K562 (cell line): ENCODE results near the gene GBF1. TPM values are rescaled to one million over a fixed set of nuclear protein-coding genes. Genes with fewer than 3 reads are reported as not detected.

Source experiments
- ATAC-seq: fragments of 200-7000 bp; cut with Tn5 transposase; 3 replicates; pipeline ENCODE4 v1.9.1; 2020; ENCODE audit warnings: moderate library complexity
- BruUV-seq: library from RNA; stranded (reverse); fragments of 400-500 nt; replicated peaks from 2 replicates; lab custom pipeline; 2021; lab: Mats Ljungman, UMichigan
- CTCF ChIA-PET: fragments of 300-600 bp; formaldehyde crosslinking; extraction: SDS; loops from one replicate; lab custom pipeline; 2021; ENCODE audit warnings: low intra/inter-chr PET ratio; lab: Yijun Ruan, JAX
- POLR2A ChIA-PET: fragments of 300-600, 350-650 bp; sonication (Branson Sonifier 250); formaldehyde crosslinking; extraction: SDS; loops from one replicate; lab custom pipeline; 2021; ENCODE audit warnings: antibody characterized with exemption, inconsistent platforms; lab: Yijun Ruan, JAX
- DNase-seq, 4 experiments: peaks; one replicate each; pipeline versions ENCODE4 v3.0.0 to v3.0.0-alpha.2; 2011 to 2018; ENCODE audit warnings: low spot score in 3 of 4, mixed read lengths in 3 of 4; ENCODE audit errors: extremely low read depth in 1 of 4
- FAIRE-seq: peaks from 2 replicates; lab custom pipeline; 2011; peaks lifted over from hg19 to GRCh38; lab: Jason Lieb, UNC
- H2AFZ ChIP-seq: 2 replicates; pipeline ENCODE4 v1.6.0; 2011; ENCODE audit warnings: low read depth, low read length, control low read depth, inconsistent platforms
- H3K27ac ChIP-seq: fragments of 200-600 bp; 3 replicates; pipeline ENCODE4 v1.8.0; 2011; ENCODE audit warnings: low read depth, mild to moderate bottlenecking, control low read depth, inconsistent platforms, low read length, moderate library complexity, mixed read lengths; ENCODE audit errors: extremely low read depth
- H3K27me3 ChIP-seq, 2 experiments: fragments of 300-600 bp in 1 of 2; 2 replicates in 1 of 2; 3 replicates in 1 of 2; pipeline versions ENCODE4 v1.6.0 to v1.8.0; 2011; ENCODE audit warnings: inconsistent platforms in 2 of 2, low read length in 2 of 2, mild to moderate bottlenecking in 1 of 2, mixed read lengths in 1 of 2, moderate library complexity in 1 of 2; ENCODE audit not compliant: control insufficient read depth in 2 of 2, insufficient read depth in 2 of 2
- H3K36me3 ChIP-seq: fragments of 300-600 bp; 3 replicates; pipeline ENCODE4 v1.8.0; 2011; ENCODE audit warnings: mild to moderate bottlenecking, low read length, inconsistent platforms; ENCODE audit not compliant: control insufficient read depth, insufficient read depth
- H3K4me1 ChIP-seq, 2 experiments: fragments of 200-600 bp in 1 of 2; replicated peaks in 1 of 2; 2 replicates in 1 of 2; 3 replicates in 1 of 2; pipeline versions ENCODE4 v1.5.1 to v1.8.0; 2011; ENCODE audit warnings: inconsistent platforms in 2 of 2, low read length in 2 of 2, mild to moderate bottlenecking in 1 of 2, mixed read lengths in 1 of 2, moderate library complexity in 1 of 2; ENCODE audit not compliant: control insufficient read depth in 2 of 2, insufficient read depth in 2 of 2
- H3K4me2 ChIP-seq: 2 replicates; pipeline ENCODE4 v1.6.1; 2011; ENCODE audit warnings: low read length, control low read depth, inconsistent platforms, mixed read lengths; ENCODE audit not compliant: insufficient read depth
- H3K4me3 ChIP-seq: fragments of 200-600 bp; sonication (generic), shearing (Covaris generic); 2 replicates; pipeline ENCODE4 v1.5.1; 2016; ENCODE audit warnings: control low read depth, inconsistent platforms
- H3K79me2 ChIP-seq: fragments of 200-600 bp; 3 replicates; pipeline ENCODE4 v1.8.0; 2011; ENCODE audit warnings: low read length, inconsistent platforms; ENCODE audit not compliant: control insufficient read depth, insufficient read depth
- H3K9ac ChIP-seq, 2 experiments: 2 replicates each; pipeline versions ENCODE4 v1.6.0 to v1.6.1; 2011; ENCODE audit warnings: low read depth in 2 of 2, low read length in 2 of 2, control low read depth in 1 of 2, inconsistent platforms in 1 of 2, mild to moderate bottlenecking in 1 of 2, mixed read lengths in 1 of 2; ENCODE audit not compliant: insufficient read depth in 1 of 2
- H3K9me1 ChIP-seq: one replicate; pipeline ENCODE4 v1.6.0; 2011; ENCODE audit warnings: inconsistent platforms, mild to moderate bottlenecking, low read length, moderate library complexity; ENCODE audit not compliant: control insufficient read depth, insufficient read depth
- H3K9me3 ChIP-seq: replicated peaks from 2 replicates; pipeline ENCODE4 v1.5.1; 2011; ENCODE audit warnings: low read depth, low read length, inconsistent platforms; ENCODE audit not compliant: control insufficient read depth, insufficient read depth
- H4K20me1 ChIP-seq: replicated peaks from 2 replicates; pipeline ENCODE4 v1.6.1; 2011; ENCODE audit warnings: low read length, inconsistent platforms, mixed read lengths; ENCODE audit not compliant: control insufficient read depth, insufficient read depth
- CHD7 ChIP-seq: fragments of 200-600 bp; sonication (generic); IDR thresholded peaks from one replicate; pipeline ENCODE4 v1.6.1; 2012; ENCODE audit warnings: mild to moderate bottlenecking, low read depth, low read length, inconsistent platforms
- FOS ChIP-seq: IDR thresholded peaks from 3 replicates; pipeline ENCODE4 v1.6.1; 2011; ENCODE audit not compliant: insufficient read length; ENCODE audit errors: extremely low read depth
- JUNB ChIP-seq: fragments of 450-650 bp; formaldehyde crosslinking; conservative IDR thresholded peaks from 2 replicates; pipeline ENCODE4 v1.4.0; 2020; ENCODE audit warnings: mild to moderate bottlenecking
- MAX ChIP-seq: sonication (generic); formaldehyde crosslinking; IDR thresholded peaks from 2 replicates; pipeline ENCODE4 v1.9.0; 2022; ENCODE audit warnings: mild to moderate bottlenecking, missing genetic modification reagents
- TBP ChIP-seq: optimal IDR thresholded peaks from 2 replicates; pipeline ENCODE3; 2011; ENCODE audit warnings: low read depth, low read length, improper control_type of control experiment
- WGBS: fragments of 100-300 bp; shearing (Covaris generic); methylation state at CpG from one replicate; pipeline ENCODE4 v1.1.6; 2016; ENCODE audit warnings: low coverage, mixed read lengths; ENCODE audit not compliant: insufficient coverage; ENCODE audit errors: missing lambda C conversion rate; 5-methylcytosine and 5-hydroxymethylcytosine counted together
- in situ Hi-C: fragments of 300-500 bp; cut with MboI; formaldehyde crosslinking; loops from 4 replicates; pipeline ENCODE4 v1.15.0; 2018; ENCODE audit warnings: inconsistent platforms, mixed read lengths
- intact Hi-C: fragments of 100-400 bp; cut with micrococcal nuclease; formaldehyde crosslinking; loops from 2 replicates; pipeline ENCODE4 v1.14.2; 2022
- polyA plus RNA-seq, 8 experiments: library from polyadenylated mRNA; depleted of rRNA in 4 of 8; stranded (reverse) in 5 of 8; unstranded in 3 of 8; fragments of >200 nt; fragmentation: Nextera tagmentation in 2 of 8; fragmentation: Illumina TruSeq in 1 of 8; extraction: Ambion mirVana in 2 of 8; extraction: Trizol in 1 of 8; gene quantifications; 2 replicates each; pipeline versions ENCODE4 v1.2.1 to v1.2.3, GENCODE V29; 2011 to 2014; ENCODE audit warnings: inconsistent platforms in 1 of 8, missing spikeins in 1 of 8
- total RNA-seq, 7 experiments: library from RNA; depleted of rRNA in 6 of 7; stranded (reverse); fragments of >200 nt in 6 of 7; fragmentation: Illumina TruSeq in 2 of 7; extraction: Trizol in 2 of 7; gene quantifications; 2 replicates each; pipeline versions ENCODE4 v1.2.1 to v1.2.3, GENCODE V29; 2011 to 2021; ENCODE audit warnings: low replicate concordance in 1 of 7

Gene GBF1
- total and polyA plus RNA-seq, 9 of the 15 experiments (the other 6 are each of a cell fraction or from before 2014, with no cell fraction given): 0.69 to 28.0 (median 10.3) TPM

- no peak overlapping the region for H3K9ac ChIP-seq
- H3K9me1 ChIP-seq: no peaks in the 10 kb centered on the region
- ChIA-PET CTCF (no interaction called here), POLR2A (interaction anchor here (0.6 to 1.9 kb wide), 3 partner anchors 11 to 246 kb away, joined by 3 to 7 read pairs (median 4); no protein-coding TSS in a partner anchor)
- H3K9me3 ChIP-seq: no peaks in the 10 kb centered on the region
- BruUV-seq: no TSS peak
- no peak for FAIRE-seq
- in situ Hi-C loops (loop anchor here (25.0 kb wide), 1 partner anchor 517 kb away; the partner anchor contains the start of gene KCNIP2), intact Hi-C loops (loop anchor here (5.0 kb wide), 1 partner anchor 187 kb away; no protein-coding TSS in a partner anchor)
- H4K20me1 ChIP-seq: peaks cover 6% of the 10 kb centered on the region
- no peaks in the 10 kb centered on the region for H3K27me3 ChIP-seq
- no peaks in the 10 kb centered on the region for H3K4me1 ChIP-seq
- no peak for ATAC-seq
- no peak for TF ChIP-seq JUNB (CRISPR knock-in tag)
- no peak for TF ChIP-seq TBP
- TF ChIP-seq CHD7: no peak
- no peak for TF ChIP-seq MAX (CRISPR knock-in tag)
- TF ChIP-seq FOS: no peak
- no peaks in the 10 kb centered on the region for H3K79me2 ChIP-seq
- no peak overlapping the region for H3K27ac ChIP-seq
- no peak overlapping the region for H2AFZ ChIP-seq
- H3K4me3 ChIP-seq: no peak overlapping the region
- no peak overlapping the region for H3K4me2 ChIP-seq
- no peak for DNase-seq
- peaks cover 68% of the 10 kb centered on the region; the same call in 2 of the 3 replicates for H3K36me3 ChIP-seq
- 88% methylated on average over 1 of the region's 3 CpGs for WGBS
Observed at GRCh38 chr10:102354451-102354850, 109.1 kb downstream of the GBF1 start.
